RKO (cell line): ENCODE results near the gene CMC1.
"Not testable (repeated sequence)": the region's sequence is repeated elsewhere in the genome, so short reads cannot be mapped to it uniquely, and the experiment has no call there.

Experiments used
- DNase-seq: peaks from one replicate; pipeline ENCODE4 v3.0.0-alpha.2; 2016; ENCODE audit warnings: low spot score

The CMC1 gene

DNA sequence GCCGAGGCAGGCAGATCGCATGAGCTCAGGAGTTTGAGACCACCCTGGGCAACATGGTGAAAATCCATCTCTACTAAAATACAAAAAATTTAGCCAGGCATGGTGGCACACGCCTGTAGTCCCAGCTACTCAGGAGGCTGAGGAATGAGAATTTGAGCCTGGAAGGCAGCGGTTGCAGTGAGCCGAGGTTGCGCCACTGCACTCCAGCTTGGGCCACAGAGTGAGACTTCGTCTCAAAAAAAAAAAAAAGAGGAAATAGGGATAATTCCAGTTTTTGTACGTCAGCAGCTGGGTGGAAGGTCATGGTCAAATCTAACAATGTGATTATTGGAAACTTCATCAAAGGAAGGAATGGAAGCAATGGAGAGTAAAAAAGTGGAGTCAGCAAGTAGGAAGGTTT, 3.1 kb downstream of the CMC1 start:
- no peak for DNase-seq

DNA sequence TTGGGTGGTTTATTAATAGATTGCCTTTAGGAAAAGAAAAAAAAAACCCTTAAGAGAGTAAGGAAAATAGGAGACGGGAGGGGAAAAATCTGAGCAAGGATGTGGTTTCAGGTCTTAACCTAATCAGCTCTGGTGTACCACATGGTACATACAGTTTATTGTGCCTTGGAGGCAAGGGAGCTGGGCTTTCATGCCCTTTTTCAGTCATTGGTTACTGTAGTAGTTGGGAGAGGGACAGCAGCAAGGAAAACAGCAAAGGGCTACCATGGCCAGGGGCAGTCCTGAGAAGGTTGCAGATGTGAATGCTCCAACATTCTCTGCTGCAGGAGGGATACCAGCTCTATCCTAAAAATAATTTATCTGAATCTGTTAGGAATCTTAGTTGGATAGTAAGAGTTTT, 5.9 kb downstream of the CMC1 start:
- no peak for DNase-seq

DNA sequence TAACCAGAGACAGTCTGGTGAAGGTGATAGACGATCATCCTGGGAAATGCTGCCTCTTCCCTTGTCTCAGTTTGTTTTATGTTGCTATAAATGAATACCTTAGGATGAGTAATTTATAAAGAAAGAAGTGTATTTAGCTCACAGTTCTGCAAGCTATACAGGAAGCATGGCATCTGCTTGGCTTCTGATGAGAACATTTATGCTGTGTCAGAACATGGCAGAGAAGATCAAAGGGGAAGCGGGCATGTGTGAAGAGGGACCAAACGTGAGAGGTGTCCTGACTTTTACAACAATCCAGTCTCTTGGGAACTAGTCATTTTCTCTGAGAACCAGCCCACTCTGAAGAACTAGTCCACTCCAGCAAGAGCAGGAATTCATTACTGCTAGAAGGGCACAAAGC, 9.6 kb downstream of the CMC1 start:
- DNase-seq, result no peak

DNA sequence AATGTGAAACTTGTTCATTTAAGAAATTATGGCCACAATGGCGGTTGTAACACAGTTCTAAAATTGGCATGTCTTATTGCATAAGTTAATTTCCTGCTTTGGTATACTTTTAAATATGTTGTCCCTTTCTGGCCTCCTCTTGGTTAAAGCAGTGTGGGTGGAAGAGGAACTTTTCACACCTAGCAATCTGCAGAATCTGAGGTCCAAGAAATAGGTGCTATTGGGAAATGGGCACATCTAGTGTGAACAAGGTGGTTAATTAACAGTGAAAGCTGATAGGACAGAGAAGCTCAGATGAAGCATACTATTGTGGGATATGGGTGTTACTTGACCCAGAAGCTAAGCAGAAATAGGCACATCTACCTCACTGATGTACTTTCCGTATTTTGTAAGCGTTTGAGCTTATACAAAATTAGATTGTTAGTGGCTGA, 10.6 kb downstream of the CMC1 start:
- DNase-seq, result no peak

DNA sequence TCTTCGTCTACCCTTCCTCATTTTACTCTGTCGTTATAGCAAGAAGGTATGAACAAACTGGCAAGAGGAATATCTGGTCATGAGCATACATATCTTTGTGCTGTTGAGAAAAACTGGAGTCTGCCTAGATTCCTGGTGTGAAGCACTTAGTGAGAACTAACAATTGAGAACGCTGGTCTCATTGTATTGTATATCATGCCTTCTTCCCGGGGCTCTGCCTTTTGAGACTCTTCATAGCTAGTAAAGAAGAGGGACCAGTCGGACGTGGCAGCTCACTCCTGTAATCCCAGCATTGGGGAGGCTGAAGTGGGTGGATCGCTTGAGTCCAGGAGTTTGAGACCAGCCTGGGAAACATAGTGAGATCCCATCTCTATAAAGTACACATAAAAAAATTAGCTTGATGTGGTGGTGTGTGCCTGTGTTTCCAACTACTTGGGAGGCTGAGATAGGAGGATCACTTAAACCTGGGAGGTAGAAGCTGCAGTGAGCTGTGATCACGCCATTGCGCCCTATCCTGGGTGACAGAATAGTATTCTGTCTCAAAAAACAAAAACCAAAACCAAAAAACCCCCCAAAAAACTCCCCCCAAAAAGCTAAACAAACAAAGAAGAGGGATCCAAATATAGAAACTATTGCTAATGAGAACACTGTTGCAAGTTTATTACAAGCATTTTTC, 11.8 kb downstream of the CMC1 start:
- no peak for DNase-seq

DNA sequence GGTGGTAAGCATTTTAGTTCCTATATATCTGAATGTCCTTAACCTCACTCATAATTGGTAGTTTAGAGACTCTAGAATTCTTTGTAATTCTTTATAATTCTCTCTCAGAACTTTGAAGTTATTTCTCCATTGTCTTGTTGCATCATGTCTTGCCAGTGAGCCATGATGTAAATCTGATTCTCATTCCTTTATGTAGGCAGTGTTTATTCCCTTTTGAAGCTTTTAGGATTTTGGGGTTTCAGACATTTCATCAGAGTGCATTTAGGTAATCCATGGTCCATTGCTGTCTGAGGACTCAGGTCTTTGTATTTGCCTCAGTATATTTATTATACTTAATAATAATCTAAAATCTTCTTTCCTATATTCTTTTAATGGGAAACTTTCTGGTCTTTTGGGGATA, 20.6 kb downstream of the CMC1 start:
- no peak for DNase-seq

DNA sequence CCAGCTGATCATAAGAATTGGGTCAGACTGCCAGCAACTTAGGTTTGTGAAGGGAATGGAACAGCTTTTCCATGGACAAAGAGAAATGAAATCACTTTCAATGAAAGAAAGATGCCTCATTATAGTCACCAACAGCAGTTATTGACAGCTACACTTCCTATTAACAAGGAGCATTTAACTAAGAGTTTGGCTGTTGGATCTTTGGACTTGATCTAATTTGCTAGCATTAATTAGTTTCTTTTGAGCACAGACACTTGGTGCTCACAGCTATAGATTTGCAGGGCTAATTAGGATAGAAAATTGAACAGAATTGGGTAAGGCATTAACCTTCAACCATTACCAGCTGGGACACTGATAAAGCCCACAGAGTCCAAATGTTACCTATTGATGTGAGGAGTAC, 24.2 kb downstream of the CMC1 start:
- no peak for DNase-seq

DNA sequence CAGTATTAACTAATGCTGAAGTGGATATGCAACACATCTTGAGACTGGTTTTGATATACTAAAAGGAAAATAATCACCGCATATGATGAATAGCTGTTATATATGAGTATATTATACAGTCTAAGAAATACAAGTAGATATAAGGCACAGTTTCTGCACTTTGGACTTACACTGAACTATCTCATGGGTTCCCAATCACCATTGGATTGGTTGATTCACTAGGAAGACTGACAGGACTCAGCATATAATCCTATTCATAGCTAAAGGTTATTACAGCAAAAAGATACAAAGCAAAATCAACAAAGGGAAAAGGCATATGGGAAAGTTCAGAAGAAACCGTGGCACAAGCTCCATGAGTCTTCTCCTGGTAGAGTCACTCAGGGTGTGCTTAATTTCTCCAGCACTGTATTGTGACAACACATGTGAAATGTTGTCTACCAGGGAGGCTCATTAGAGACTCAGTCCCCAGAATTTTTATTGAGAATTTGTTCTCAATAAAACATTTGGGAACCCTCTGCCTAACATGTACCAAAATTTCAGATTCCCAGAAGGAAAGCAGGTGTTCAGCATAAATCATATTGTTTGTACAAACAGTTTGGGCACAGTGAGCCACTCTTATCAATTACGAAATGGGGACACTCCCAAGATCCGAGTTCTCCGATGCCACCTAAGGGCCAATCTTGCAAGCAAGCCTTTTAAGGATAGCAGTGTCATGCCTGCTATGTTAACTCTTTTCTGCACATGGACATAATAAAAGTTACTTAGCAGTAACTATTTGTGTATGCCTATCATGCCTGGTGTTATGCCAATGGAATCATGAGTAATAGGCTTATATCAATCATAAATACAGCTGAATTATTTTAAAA, 26.8 kb downstream of the CMC1 start:
- DNase-seq, result no peak

DNA sequence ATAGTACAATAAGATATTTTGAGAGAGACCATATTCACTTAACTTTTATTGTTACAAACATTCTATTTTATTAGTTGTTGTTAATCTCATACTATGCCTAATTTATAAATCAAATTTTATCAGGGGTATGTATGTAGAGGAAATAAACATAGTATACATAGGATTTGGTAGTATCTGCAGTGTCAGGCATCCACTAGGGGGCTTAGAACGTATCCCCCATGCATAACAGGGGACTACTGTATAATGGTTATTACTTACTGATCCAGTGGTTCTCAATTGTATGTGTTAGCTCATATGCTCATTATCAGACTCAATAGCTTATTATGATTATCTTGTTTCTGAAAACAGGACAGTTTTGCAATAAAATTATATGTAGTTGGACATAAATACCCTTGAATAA, 27.6 kb downstream of the CMC1 start:
- DNase-seq, result no peak

DNA sequence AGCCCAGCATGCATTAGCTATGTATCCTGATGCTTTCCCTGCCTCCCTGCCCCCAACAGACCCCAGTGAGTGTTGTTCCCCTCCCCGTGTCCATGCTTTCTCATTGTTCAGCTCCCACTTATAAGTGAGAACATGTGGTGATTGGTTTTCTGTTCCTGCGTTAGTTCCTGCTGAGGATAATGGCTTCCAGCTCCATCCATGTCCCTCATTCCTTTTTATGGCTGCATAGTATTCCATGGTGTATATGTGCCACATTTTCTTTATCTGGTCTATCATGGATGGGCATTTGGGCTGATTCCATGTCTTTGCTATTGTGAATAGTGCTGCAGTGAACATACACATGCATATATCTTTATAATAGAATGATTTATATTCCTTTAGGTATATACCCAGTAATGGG, 28.5 kb downstream of the CMC1 start:
- not testable (repeated sequence) for DNase-seq

DNA sequence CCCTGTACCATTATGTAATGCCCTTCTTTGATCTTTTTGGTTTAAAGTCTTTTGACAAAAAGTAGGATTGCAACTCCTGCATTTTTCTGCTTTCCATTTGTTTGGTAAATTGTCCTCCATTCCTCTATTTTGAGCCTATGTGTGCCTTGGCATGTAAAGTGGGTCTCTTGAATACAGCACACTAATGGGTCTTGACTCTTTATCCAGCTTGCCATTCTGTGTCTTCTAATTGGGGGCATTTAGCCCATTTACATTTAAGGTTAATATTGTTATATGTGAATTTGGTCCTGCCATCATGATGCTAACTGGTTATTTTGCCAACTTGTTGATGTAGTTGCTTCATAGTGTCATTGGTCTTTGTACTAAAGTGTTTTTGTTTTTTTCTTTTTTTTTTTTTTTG, 32.4 kb downstream of the CMC1 start:
- DNase-seq, result no peak

DNA sequence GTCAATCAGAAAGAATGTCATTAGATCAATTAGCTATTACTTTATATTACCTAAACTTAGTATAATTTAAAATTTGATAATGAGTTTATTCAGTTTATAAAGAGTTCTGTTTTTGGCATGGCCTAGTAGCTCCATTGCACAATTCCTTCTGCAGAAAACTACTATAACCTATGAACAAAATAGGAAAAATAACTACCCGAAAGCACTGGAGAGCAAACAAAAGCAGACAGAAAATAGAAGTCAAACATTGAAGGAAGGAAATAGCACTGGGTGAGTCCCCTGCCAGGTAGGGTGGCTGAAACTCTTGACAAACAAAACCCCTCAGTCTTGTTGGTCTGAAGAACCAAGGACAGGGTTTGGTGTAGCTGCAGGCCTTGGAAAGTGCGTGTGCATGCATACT, 37.5 kb downstream of the CMC1 start:
- no peak for DNase-seq

DNA sequence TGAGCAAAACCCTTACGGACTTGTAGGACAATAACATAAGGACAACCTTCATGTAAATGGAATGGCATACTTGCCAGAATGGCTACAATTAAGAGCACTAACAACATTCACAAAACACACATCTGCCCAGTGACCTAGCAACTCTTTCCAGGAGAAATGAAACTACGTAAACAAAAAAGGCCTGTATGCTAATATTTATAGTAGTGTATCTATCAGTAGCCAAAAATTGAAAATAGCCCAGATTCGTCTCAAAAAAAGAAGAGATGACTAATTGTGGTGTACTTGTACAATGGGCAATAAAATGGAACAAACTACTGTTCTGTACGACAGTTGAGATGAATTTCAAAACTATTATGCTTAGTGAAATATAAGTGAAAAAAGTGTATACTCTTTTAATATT, 38.4 kb downstream of the CMC1 start:
- no peak for DNase-seq

DNA sequence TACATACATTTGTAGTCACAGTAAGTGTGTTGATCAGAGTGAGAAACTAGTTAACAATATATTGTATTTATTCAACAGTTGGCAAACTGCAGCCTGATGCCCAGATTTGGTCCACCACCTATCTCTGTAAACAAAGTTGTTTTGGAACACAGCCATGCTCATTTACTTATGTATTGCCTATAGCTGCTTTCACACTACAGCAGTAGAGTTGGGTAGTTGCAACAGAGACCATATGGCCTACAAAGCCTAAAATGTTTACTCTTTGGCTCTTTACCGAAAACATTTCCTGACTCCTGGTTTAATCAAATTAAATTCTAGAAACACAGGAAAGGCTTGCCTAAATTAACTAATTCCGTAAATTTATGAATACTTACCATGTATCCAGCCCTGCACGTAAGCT, 39.4 kb downstream of the CMC1 start:
- no peak for DNase-seq

DNA sequence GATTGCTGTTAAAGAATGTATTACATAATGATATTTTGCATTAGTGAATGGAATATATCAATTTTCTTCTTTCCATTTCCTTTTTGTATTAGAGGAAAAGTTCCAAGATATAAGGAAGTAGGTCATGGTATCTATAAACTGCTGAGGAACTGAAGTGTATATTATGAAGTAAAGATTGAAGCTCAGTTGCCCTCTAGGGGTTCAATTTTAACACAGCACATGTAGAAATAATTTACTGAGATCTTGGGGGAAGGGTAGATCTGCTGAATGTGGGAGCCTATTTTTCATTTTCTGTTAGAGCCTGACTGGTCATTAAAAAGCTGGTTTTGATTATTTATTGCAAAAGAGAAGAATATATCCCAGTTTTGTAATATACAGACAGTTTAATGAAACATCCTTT, 45.2 kb downstream of the CMC1 start:
- peak; percentile 75 for DNase-seq

DNA sequence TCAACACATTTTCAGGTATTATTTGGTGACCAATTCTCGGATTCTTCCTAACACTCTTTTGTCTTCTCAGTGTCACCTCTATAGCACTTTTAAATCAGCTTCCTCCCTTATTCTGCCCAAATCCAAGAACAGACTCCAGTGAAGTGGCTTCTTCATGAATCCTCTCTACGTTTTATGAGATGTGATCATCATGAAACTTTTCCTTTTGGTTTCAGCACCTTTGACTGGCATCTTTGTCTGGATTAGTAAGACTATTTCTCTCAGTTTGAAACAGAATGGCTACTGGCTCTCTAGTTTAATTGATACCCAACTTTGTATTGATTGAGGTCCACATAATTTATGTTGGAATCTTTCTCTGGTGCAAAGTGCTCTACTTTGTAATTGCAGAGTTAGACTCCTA, 45.6 kb downstream of the CMC1 start:
- no peak for DNase-seq

DNA sequence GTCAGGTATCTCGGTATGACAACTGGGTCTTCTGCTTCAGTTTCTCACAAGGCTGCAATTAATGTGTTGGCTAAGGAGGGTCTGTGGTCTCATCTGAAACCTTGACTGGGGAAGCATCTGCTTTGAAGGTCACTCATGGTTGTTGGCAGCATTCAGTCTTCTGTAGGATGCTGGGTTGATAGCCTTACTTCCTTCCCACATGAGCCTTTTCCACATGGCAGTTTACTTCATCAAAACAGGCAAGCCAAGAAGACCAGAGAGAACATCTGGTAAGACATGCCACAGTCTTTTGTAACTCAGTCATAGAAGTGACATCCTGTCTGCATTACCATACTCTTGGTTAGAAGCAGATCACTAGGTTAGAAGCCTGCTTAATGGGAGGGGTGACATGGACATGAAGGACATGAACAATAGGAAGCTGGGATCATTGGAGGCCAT, 49.5 kb downstream of the CMC1 start:
- DNase-seq, result no peak

DNA sequence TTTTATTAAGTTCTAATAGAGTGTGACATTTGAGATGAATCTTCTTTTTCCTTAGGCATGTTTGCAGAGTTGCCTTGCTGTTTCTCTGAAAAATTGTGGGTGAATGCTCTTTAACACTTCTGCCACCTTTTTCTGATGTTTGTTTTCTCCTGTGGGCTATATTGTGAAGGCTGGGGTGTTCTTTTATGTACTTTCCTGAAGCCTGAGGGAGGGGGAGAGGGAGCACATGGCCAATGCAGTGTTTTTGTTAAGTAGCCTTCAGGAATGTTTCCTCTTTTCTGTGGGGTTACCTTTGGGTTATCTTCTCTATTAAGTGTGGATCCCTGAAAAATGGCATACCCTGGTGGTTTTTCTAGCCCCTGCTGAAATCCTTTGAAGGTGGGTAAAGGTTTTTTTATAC, 50.2 kb downstream of the CMC1 start:
- no peak for DNase-seq

DNA sequence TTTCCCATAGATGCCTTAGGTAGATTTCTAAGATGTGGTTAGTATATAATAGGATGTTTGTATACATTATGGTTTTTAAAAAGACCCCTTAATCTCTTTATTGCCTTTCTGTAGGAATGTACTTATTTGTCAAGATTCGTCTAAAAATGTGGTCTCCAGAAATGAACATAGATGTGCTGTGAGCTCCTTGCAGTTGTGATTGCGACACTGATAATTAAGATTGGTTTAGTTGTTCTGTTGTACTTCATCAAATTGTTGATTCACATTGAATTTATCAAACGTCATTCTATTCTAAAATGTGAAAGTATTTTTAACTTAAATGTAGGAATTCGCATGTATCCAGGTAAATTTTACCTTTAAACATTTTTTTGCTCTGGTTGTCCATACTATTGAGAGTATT, 51.2 kb downstream of the CMC1 start:
- no peak for DNase-seq

DNA sequence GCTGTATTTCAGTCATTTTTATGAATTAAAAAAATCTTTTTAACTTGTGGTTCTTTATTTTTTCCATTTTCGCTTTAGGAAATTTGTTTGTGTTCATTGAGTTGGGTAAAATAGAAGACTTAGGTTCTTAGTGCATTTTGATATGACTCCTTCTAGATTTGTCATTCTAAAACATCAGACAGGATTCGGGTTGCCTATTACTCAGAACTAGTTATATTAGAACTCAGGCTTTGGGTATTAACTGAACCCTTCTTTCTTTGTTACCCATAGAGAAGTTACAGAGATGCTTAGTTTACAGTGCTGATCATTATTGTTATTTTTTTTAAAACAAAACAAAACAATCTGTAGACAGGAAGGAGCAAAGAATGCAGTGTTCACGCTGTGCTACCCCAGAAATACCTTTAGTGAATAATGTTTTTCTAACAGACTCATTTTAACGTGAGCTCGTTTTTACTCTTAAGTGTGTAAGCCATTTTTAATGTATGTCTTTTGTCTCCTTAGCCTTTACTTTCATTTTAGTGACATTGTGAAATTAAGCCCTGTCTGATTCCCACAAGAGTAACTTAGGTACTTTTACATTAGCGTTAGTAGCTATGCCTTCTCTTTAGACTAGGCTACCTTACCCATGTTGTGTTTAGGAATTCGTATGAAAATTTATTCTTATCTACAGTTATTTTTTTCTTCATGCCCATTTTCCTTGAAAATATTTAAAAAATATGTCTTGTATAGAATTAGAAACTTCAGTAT, 53.4 kb downstream of the CMC1 start:
- no peak for DNase-seq

DNA sequence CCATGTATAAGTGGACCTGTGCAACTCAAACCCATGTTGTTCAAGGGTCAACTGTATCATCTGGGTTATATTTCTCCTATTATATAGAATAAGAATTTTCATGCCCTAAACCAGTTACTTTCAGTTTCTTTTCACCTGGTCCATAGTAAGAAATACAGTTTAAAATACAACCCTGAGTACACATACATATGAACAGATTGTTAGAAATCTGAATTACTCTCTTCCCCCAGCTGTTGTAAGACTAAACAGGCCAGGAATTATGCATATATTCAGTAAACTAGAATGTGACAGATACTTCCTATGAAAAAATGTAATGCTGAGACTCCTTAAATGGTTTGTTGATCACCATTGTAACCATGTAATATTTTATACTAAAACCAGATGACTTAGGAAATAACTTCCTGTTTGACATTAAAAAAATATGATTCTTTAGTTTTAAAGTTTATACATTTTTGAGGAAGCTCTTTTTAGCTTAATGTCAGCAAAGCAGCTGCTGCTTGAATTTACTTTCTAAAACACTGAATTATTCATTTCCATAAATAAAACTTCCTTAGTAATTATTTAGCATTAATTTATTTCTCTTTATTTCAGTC, 54.6 kb downstream of the CMC1 start:
- no peak for DNase-seq

DNA sequence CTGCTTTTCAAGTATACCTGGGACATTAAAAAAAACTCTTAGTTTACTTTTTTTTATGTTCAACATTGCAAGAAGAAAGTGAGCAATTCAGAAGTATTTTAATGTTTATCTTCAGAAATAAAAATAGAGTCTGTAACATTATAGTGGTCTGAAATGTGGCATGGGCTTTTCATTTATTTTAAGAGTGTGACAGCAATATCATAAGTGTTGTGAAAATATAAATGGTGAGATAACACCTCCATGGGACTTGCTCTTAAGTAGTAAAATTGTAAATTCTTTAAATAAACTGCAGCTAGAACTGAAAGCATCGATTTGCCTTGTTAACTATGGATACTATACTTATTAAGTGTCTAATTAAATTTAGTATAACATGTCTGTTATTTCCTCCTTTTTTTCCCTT, 58.3 kb downstream of the CMC1 start:
- no peak for DNase-seq
